HG02678 (cell line): Measurements from ENCODE around the gene ABCD3.

Source experiments
- ATAC-seq: cut with Tn5 transposase; IDR thresholded peaks from one replicate; pipeline ENCODE4 v1.9.1; 2021; ENCODE audit warnings: mild to moderate bottlenecking, moderate library complexity; ENCODE audit not compliant: unreplicated experiment

ABCD3 gene

GRCh38 chr1:94462606-94463005 lies 44.4 kb downstream of the ABCD3 start:
- ATAC-seq: no peak

GRCh38 chr1:94463056-94463764 lies 45.0 kb downstream of the ABCD3 start:
- ATAC-seq: no peak

GRCh38 chr1:94463765-94464330 lies 45.7 kb downstream of the ABCD3 start:
- ATAC-seq: peak; percentile 51

GRCh38 chr1:94468708-94469107 lies 50.5 kb downstream of the ABCD3 start:
- ATAC-seq: no peak

GRCh38 chr1:94471271-94471670 lies 53.1 kb downstream of the ABCD3 start:
- no peak for ATAC-seq

- ATAC-seq: no peak
Observed at GRCh38 chr1:94475232-94475631, 57.0 kb downstream of the ABCD3 start.

- ATAC-seq: no peak
Observed at GRCh38 chr1:94479682-94480081, 61.5 kb downstream of the ABCD3 start.

- peak; percentile 97 for ATAC-seq
Observed at GRCh38 chr1:94481473-94481933, 63.3 kb downstream of the ABCD3 start.

- no peak for ATAC-seq
Observed at GRCh38 chr1:94486990-94487389, 68.8 kb downstream of the ABCD3 start.

GRCh38 chr1:94490556-94490955 lies 72.4 kb downstream of the ABCD3 start:
- ATAC-seq: no peak

GRCh38 chr1:94496076-94496755 lies 78.0 kb downstream of the ABCD3 start:
- ATAC-seq: no peak

- no peak for ATAC-seq
Observed at GRCh38 chr1:94501426-94501825, 83.2 kb downstream of the ABCD3 start.

- ATAC-seq: no peak
Observed at GRCh38 chr1:94501935-94502334, 83.7 kb downstream of the ABCD3 start.

GRCh38 chr1:94503153-94503552 lies 85.0 kb downstream of the ABCD3 start:
- ATAC-seq: no peak

GRCh38 chr1:94504601-94505000 lies 86.4 kb downstream of the ABCD3 start:
- ATAC-seq: no peak

GRCh38 chr1:94512816-94513215 lies 94.6 kb downstream of the ABCD3 start:
- no peak for ATAC-seq

GRCh38 chr1:94514095-94514727 lies 96.0 kb downstream of the ABCD3 start:
- ATAC-seq: no peak

GRCh38 chr1:94515296-94515947 lies 97.2 kb downstream of the ABCD3 start:
- ATAC-seq: no peak

- ATAC-seq: no peak
Observed at GRCh38 chr1:94519351-94519750, 101.2 kb downstream of the ABCD3 start.

GRCh38 chr1:94522304-94522703 lies 104.1 kb downstream of the ABCD3 start:
- ATAC-seq: no peak

- ATAC-seq: no peak
Observed at GRCh38 chr1:94524531-94524930, 106.3 kb downstream of the ABCD3 start.
